ENCODE data around the gene IFNLR1. TPM values are rescaled to one million over a fixed set of nuclear protein-coding genes. Genes with fewer than 3 reads are reported as not detected.

IFNLR1 gene
- total and polyA plus RNA-seq, 2 of the 8 experiments (the other 6 are each of a cell fraction or from before 2014, with no cell fraction given) = 6.8 to 10.1 TPM

DNA sequence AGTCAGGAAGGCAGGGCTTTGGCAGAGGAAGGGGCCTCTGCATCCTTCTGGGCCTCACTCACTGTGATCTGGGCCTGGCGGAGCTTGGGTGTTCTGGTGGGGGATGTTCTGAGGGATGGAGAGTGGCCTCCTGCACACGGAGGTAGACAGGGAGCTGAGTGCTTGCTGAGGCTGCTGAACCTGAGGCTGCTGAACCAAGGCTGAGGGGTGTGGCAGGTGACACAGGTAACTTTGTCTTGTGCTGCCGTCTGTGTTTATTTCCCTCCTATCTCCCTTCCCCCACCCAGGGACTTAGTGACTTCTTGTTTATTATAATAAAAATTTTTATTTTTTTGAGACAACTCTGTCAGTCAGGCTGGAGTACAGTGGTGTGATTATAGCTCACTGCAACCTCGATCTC, 37.7 kb upstream of the IFNLR1 start (continued):
- TF ChIP-seq, protein P1, sequence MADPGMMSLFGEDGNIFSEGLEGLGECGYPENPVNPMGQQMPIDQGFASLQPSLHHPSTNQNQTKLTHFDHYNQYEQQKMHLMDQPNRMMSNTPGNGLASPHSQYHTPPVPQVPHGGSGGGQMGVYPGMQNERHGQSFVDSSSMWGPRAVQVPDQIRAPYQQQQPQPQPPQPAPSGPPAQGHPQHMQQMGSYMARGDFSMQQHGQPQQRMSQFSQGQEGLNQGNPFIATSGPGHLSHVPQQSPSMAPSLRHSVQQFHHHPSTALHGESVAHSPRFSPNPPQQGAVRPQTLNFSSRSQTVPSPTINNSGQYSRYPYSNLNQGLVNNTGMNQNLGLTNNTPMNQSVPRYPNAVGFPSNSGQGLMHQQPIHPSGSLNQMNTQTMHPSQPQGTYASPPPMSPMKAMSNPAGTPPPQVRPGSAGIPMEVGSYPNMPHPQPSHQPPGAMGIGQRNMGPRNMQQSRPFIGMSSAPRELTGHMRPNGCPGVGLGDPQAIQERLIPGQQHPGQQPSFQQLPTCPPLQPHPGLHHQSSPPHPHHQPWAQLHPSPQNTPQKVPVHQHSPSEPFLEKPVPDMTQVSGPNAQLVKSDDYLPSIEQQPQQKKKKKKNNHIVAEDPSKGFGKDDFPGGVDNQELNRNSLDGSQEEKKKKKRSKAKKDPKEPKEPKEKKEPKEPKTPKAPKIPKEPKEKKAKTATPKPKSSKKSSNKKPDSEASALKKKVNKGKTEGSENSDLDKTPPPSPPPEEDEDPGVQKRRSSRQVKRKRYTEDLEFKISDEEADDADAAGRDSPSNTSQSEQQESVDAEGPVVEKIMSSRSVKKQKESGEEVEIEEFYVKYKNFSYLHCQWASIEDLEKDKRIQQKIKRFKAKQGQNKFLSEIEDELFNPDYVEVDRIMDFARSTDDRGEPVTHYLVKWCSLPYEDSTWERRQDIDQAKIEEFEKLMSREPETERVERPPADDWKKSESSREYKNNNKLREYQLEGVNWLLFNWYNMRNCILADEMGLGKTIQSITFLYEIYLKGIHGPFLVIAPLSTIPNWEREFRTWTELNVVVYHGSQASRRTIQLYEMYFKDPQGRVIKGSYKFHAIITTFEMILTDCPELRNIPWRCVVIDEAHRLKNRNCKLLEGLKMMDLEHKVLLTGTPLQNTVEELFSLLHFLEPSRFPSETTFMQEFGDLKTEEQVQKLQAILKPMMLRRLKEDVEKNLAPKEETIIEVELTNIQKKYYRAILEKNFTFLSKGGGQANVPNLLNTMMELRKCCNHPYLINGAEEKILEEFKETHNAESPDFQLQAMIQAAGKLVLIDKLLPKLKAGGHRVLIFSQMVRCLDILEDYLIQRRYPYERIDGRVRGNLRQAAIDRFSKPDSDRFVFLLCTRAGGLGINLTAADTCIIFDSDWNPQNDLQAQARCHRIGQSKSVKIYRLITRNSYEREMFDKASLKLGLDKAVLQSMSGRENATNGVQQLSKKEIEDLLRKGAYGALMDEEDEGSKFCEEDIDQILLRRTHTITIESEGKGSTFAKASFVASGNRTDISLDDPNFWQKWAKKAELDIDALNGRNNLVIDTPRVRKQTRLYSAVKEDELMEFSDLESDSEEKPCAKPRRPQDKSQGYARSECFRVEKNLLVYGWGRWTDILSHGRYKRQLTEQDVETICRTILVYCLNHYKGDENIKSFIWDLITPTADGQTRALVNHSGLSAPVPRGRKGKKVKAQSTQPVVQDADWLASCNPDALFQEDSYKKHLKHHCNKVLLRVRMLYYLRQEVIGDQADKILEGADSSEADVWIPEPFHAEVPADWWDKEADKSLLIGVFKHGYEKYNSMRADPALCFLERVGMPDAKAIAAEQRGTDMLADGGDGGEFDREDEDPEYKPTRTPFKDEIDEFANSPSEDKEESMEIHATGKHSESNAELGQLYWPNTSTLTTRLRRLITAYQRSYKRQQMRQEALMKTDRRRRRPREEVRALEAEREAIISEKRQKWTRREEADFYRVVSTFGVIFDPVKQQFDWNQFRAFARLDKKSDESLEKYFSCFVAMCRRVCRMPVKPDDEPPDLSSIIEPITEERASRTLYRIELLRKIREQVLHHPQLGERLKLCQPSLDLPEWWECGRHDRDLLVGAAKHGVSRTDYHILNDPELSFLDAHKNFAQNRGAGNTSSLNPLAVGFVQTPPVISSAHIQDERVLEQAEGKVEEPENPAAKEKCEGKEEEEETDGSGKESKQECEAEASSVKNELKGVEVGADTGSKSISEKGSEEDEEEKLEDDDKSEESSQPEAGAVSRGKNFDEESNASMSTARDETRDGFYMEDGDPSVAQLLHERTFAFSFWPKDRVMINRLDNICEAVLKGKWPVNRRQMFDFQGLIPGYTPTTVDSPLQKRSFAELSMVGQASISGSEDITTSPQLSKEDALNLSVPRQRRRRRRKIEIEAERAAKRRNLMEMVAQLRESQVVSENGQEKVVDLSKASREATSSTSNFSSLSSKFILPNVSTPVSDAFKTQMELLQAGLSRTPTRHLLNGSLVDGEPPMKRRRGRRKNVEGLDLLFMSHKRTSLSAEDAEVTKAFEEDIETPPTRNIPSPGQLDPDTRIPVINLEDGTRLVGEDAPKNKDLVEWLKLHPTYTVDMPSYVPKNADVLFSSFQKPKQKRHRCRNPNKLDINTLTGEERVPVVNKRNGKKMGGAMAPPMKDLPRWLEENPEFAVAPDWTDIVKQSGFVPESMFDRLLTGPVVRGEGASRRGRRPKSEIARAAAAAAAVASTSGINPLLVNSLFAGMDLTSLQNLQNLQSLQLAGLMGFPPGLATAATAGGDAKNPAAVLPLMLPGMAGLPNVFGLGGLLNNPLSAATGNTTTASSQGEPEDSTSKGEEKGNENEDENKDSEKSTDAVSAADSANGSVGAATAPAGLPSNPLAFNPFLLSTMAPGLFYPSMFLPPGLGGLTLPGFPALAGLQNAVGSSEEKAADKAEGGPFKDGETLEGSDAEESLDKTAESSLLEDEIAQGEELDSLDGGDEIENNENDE (IDR thresholded peaks at IDR 0.05; ENCODE audit: insufficient replicate concordance, low read length) = no peak
- TF ChIP-seq, protein P2, sequence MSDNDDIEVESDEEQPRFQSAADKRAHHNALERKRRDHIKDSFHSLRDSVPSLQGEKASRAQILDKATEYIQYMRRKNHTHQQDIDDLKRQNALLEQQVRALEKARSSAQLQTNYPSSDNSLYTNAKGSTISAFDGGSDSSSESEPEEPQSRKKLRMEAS (IDR thresholded peaks at IDR 0.05) = no peak
- no peak for TF ChIP-seq NRF1 (IDR thresholded peaks at IDR 0.05; ENCODE audit: low read depth, low read length)
- no peak for TF ChIP-seq SIRT6 (IDR thresholded peaks at IDR 0.05; ENCODE audit: low read length)
- TF ChIP-seq MAFK (IDR thresholded peaks at IDR 0.05; ENCODE audit: low read depth, low read length) = no peak
- TF ChIP-seq CTBP2 (IDR thresholded peaks at IDR 0.05; ENCODE audit: borderline replicate concordance, insufficient read depth, insufficient read length, low read length) = no peak
- TF ChIP-seq KDM5A (IDR thresholded peaks at IDR 0.05; ENCODE audit: low read length) = no peak
- TF ChIP-seq CHD1 (IDR thresholded peaks at IDR 0.05; ENCODE audit: low read depth, low read length) = no peak
- TF ChIP-seq POLR2A (IDR thresholded peaks at IDR 0.05; ENCODE audit: control extremely low read depth in 1 of 2, low read depth in 2 of 2, low read length in 2 of 2) = no peak
- TF ChIP-seq SUZ12 (IDR thresholded peaks at IDR 0.05; ENCODE audit: low read length) = no peak
- no peak for TF ChIP-seq BRCA1 (IDR thresholded peaks at IDR 0.05; ENCODE audit: low read depth, low read length)
- no peak for TF ChIP-seq SP2 (IDR thresholded peaks at IDR 0.05; ENCODE audit: low read length)

Measured in H1 (cell line).